MM.1S (cell line): ENCODE data around the gene PLCB4.

Experiments
- CTCF ChIP-seq: fragments of 300-600 bp; sonication (generic); IDR thresholded peaks from 2 replicates; pipeline ENCODE4 v1.5.1; 2016; ENCODE audit warnings: antibody characterized with exemption, low read length, mixed read lengths
- EZH2 ChIP-seq: fragments of 300-600 bp; sonication (generic); optimal IDR thresholded peaks from 2 replicates; pipeline ENCODE3; 2017; ENCODE audit warnings: low read depth, mild to moderate bottlenecking, antibody characterized with exemption, low read length, mixed read lengths
- EZH2phosphoT487 ChIP-seq: fragments of 300-600 bp; sonication (generic); IDR thresholded peaks from 2 replicates; pipeline ENCODE4 v1.6.1; 2018; ENCODE audit warnings: antibody characterized with exemption, low read length

GRCh38 chr20:9179193-9179802, 110.4 kb downstream of the PLCB4 start:
- TF ChIP-seq CTCF (no peak), EZH2 (no peak), EZH2phosphoT487 (no peak)
